Nephron (organoid): ENCODE data around the gene ABHD16B.

Experiments used
- H3K27ac Mint-ChIP-seq, 3 experiments: 2 replicates each; pipeline ENCODE4 v1.8.0; 2020; ENCODE audit warnings: mixed read lengths in 3 of 3, mild to moderate bottlenecking in 2 of 3, moderate library complexity in 1 of 3
- H3K27me3 Mint-ChIP-seq: 2 replicates; pipeline ENCODE4 v1.8.0; 2021; ENCODE audit warnings: low read depth, mild to moderate bottlenecking, moderate library complexity, mixed read lengths
- H3K36me3 Mint-ChIP-seq: 2 replicates; pipeline ENCODE4 v1.8.0; 2020; ENCODE audit warnings: low read depth, mixed read lengths
- H3K4me1 Mint-ChIP-seq: 2 replicates; pipeline ENCODE4 v1.8.0; 2020; ENCODE audit warnings: mixed read lengths
- H3K4me3 Mint-ChIP-seq, 3 experiments: 2 replicates each; pipeline ENCODE4 v1.8.0; 2020; ENCODE audit warnings: mild to moderate bottlenecking in 3 of 3, mixed read lengths in 3 of 3, moderate library complexity in 2 of 3
- H3K9me3 Mint-ChIP-seq: 2 replicates; pipeline ENCODE4 v1.8.0; 2020; ENCODE audit warnings: mixed read lengths
- TF ChIP-seq, protein P1 (sequence below), 3 experiments: fragments of 200-600 bp; sonication (generic); IDR thresholded peaks; one replicate each; pipeline ENCODE4 v1.5.0; 2021; ENCODE audit warnings: antibody characterized with exemption in 3 of 3; ENCODE audit not compliant: unreplicated experiment in 3 of 3

ABHD16B gene

DNA sequence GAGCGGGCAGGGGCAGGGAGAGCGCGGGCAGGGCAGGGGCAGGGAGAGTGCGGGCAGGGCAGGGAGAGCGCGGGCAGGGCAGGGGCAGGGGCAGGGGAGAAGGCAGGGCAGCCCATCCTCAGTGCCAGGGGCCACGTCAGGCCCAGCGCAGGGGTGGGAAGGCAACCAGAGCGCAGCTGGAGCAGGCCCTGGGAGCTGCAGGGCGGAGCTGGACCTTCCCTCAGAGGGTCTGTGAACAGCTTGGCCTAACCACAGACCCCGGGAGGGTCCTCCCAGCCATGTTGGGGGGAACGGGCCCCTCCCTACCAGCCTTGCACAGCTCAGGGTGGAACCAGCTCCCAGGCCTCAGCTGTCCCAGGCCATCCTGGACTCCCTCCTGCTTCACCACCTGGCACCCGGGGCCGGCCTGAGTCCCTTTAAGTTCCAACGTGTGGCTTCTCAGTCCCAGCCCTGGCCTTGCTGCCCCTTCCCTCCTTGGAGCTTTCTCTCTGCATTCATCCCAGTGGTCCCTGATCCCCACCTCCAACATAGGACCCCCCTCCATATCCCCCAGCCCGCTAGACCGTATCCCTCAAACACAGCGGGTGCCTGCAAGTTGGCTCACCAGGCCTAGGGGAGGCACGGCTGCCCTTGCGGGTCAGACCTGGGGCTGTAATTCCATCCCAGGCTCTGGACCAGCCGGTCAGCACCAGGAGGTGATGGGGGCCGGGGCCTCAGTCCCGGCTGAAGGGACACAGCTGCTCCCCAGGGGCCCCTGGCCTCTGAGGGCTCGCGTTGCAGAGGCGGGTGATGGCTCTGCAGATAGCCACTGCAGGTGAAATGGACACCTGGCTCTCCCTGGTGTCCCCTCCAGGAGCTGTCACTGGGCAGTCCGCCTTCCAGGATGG lies 24.6 kb upstream of the ABHD16B start:
- Mint-ChIP-seq H3K27ac (peak overlapping the region; percentile 79 to 90 (median 83)), H3K27me3 (no peaks in the 10 kb centered on the region), H3K36me3 (no peaks in the 10 kb centered on the region), H3K4me3 (no peak overlapping the region), H3K4me1 (peaks cover 29% of the 10 kb centered on the region), H3K9me3 (no peaks in the 10 kb centered on the region)
- TF ChIP-seq, protein P1, sequence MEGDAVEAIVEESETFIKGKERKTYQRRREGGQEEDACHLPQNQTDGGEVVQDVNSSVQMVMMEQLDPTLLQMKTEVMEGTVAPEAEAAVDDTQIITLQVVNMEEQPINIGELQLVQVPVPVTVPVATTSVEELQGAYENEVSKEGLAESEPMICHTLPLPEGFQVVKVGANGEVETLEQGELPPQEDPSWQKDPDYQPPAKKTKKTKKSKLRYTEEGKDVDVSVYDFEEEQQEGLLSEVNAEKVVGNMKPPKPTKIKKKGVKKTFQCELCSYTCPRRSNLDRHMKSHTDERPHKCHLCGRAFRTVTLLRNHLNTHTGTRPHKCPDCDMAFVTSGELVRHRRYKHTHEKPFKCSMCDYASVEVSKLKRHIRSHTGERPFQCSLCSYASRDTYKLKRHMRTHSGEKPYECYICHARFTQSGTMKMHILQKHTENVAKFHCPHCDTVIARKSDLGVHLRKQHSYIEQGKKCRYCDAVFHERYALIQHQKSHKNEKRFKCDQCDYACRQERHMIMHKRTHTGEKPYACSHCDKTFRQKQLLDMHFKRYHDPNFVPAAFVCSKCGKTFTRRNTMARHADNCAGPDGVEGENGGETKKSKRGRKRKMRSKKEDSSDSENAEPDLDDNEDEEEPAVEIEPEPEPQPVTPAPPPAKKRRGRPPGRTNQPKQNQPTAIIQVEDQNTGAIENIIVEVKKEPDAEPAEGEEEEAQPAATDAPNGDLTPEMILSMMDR (IDR thresholded peaks at IDR 0.05; ENCODE audit: unreplicated experiment in 3 of 3), result no peak

DNA sequence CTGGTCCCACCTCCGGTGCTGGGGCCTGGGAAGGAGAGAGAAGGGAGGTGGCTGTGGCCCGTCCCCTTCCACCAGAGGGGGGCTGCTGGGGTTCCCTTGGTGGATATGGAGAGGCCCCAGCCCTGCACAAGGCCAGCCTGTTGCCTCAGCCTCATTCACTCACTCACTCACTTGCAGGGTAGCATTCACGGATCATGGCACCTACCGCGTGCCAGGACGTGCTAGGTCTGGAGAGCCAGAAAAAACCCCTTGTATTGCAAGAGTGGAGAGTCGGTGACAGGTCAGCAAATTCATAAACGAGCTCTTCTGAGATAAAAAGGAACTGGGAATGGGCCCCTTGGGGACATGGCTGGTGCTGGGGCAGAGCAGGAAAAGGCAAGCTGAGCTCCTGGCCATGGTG lies 23.8 kb upstream of the ABHD16B start:
- peak overlapping the region in 1 of 3 experiments; percentile 31 for H3K4me3 Mint-ChIP-seq
- TF ChIP-seq, protein P1 (IDR thresholded peaks at IDR 0.05; ENCODE audit: unreplicated experiment in 3 of 3), result no peak
- H3K4me1 Mint-ChIP-seq, result peaks cover 34% of the 10 kb centered on the region
- H3K27me3 Mint-ChIP-seq, result no peaks in the 10 kb centered on the region
- H3K27ac Mint-ChIP-seq, result peak overlapping the region; percentile 79 to 90 (median 83)
- no peaks in the 10 kb centered on the region for H3K36me3 Mint-ChIP-seq
- no peaks in the 10 kb centered on the region for H3K9me3 Mint-ChIP-seq

DNA sequence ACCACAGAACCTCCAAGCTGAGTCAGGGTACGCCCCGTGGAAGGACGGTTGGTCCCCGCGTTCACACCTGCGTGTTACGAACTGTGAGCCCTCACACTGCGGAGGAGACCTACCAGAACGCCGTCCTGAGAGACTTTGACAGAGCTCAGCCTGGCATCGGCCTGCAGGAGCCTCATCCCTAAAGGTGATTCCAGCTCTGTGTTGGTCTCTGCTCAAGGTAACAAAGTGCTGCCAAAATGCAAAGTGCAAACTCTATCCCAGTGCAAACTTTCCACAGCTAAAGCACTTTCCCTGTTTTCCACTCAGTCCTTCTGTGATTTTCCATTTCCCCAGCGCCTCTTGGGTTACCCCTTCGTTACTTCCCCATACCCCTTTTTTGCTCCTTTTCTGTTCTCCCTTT lies 21.7 kb upstream of the ABHD16B start:
- Mint-ChIP-seq H3K4me1 (peaks cover 24% of the 10 kb centered on the region), H3K27me3 (no peaks in the 10 kb centered on the region), H3K9me3 (no peaks in the 10 kb centered on the region), H3K4me3 (no peak overlapping the region), H3K36me3 (no peaks in the 10 kb centered on the region), H3K27ac (peak overlapping the region; percentile 43 to 80 (median 71))
- TF ChIP-seq, protein P1 (IDR thresholded peaks at IDR 0.05; ENCODE audit: unreplicated experiment in 3 of 3), result no peak

DNA sequence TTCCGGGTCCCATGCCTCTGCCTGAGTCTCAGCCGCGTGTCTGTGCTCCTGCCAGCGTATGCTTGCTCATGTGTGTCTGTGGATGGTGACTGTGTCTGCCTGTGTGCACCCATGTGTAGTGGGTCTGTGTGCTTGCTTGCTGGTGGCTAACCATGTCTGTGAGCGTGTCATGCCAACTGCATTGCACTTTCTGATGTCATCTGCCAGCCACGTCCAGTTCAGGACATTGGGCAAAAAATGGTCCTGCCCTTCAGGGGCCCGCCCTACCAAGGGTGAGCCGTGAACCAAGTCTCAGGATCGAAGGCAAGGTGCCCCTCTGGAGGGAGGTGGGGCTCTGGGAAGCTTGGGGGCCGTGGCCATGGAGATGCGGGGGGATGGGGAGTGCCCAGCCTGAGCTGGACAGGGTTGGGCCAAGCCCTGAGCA lies 20.9 kb upstream of the ABHD16B start:
- Mint-ChIP-seq H3K4me1 (peaks cover 19% of the 10 kb centered on the region), H3K9me3 (no peaks in the 10 kb centered on the region), H3K27ac (peak overlapping the region; percentile 69 to 80 (median 71)), H3K27me3 (no peaks in the 10 kb centered on the region), H3K4me3 (no peak overlapping the region), H3K36me3 (no peaks in the 10 kb centered on the region)
- TF ChIP-seq, protein P1 (IDR thresholded peaks at IDR 0.05; ENCODE audit: unreplicated experiment in 3 of 3), result no peak

DNA sequence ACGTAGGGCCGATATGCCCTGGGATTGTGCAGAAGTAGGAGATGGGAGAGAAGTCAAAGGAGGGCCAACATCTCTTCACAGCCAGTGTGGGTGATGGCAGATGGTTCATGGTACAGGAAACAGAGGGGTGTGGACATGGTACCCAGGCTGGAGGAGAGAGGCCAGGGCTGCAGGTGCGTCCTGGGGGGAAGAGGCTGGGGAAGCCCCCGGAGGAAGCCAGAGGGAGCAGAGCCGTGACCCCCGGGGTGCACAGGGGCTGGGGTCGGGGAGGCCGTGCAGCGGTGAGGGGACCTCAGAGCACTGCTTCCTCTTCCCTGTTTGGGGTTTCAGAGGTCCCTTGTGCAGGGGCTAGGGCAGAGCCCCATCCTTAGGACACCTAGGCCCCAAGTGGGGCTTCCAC lies 19.0 kb upstream of the ABHD16B start:
- TF ChIP-seq, protein P1 (IDR thresholded peaks at IDR 0.05; ENCODE audit: unreplicated experiment in 3 of 3), result no peak

DNA sequence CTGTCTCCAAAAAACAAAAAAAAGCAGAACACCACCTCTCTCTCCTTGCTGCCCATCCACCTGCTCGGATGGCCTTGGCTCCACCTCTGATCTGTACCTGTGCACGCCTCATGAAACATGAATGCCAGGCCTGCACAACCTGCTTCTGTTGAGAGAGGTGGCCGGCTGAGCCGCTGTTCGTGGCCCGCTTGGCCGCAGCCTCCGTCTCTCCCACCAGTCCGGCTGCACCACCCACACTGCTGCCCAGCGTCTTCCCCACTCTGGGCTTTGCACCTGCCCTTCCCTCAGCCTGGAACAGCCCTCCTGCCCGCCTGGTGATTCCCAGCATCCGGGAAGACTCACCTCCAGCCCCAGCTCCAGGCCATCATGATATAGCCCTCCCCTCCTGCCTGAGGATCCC lies 18.1 kb upstream of the ABHD16B start:
- Mint-ChIP-seq H3K4me3 (no peak overlapping the region), H3K9me3 (no peaks in the 10 kb centered on the region), H3K27ac (peak overlapping the region; percentile 29 to 45 (median 41)), H3K36me3 (no peaks in the 10 kb centered on the region), H3K27me3 (no peaks in the 10 kb centered on the region), H3K4me1 (peaks cover 10% of the 10 kb centered on the region)
- TF ChIP-seq, protein P1 (IDR thresholded peaks at IDR 0.05; ENCODE audit: unreplicated experiment in 3 of 3), result no peak

More for the DNA sequence above, 19.0 kb upstream of the ABHD16B start:
- no peaks in the 10 kb centered on the region for H3K9me3 Mint-ChIP-seq
- no peaks in the 10 kb centered on the region for H3K27me3 Mint-ChIP-seq
- no peak overlapping the region for H3K4me3 Mint-ChIP-seq
- no peaks in the 10 kb centered on the region for H3K36me3 Mint-ChIP-seq
- peaks cover 19% of the 10 kb centered on the region for H3K4me1 Mint-ChIP-seq
- H3K27ac Mint-ChIP-seq, result peak overlapping the region; percentile 28 to 90 (median 76)
